ENCODE measurements around the gene SLC30A1. TPM values are rescaled to one million over a fixed set of nuclear protein-coding genes. Genes with fewer than 3 reads are reported as not detected.

Gene SLC30A1
- total and polyA plus RNA-seq, 2 of the 8 experiments (the other 6 are each of a cell fraction or from before 2014, with no cell fraction given), result 4.5 to 14.0 TPM

DNA sequence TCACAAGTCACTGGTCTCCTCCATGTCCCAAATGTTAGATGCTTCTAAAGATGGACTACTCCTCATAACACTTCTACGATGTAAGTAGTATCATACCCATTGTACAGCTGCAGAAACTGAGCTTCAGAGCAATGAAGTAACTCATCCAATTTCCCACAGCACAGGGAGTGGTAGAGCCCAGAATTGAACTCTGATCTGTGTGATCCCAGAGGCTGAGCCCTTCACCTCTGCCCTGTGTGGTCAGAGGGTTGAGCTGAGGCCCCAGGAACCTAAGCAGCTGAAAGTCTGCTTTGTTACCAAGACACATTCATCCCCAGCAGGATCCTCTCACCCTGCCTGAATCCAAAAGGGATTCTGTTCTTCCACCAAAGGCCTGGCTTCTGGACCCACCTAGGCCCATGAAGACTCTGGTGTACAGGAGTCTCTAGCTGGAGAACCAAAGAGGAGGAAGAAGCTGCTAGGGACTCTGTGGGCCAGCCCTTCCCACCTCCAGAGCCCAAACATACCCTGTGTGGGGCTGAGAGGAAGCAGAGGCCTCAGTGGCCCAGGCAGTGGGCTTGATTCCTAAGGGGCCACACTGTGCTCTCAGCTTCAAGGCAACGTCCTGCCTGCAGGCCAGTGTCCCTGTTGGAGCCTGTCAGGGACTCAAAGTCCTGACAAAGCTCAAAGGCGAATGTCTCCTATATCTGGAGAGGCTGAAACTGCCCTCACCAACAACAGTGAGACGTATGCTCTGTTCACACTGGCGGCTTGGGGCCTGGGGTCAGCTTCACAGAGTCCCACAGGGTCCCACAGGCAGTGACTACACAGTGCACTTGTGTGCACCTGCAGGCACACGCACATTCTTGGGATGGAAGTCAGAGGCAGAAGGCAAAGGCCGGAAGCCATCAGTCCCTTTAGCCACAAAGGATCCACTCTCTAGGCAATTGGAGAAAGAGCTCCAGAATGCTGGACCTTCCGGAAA lies 40.4 kb upstream of the SLC30A1 start:
- no peak overlapping the region for H3K56ac ChIP-seq (replicated peaks; ENCODE audit: insufficient read length, low read depth, low read length)
- TF ChIP-seq SIX5 (IDR thresholded peaks at IDR 0.05; ENCODE audit: low read depth, low read length), result no peak
- FAIRE-seq, result no peak

More for the DNA sequence above, 40.4 kb upstream of the SLC30A1 start:
- Histone ChIP-seq H4K8ac (ENCODE audit: extremely low read depth, insufficient read depth, low read length) (no peak overlapping the region; the same call in 1 of the 2 replicates), H3K36me3 (ENCODE audit: control insufficient read depth in 2 of 4, insufficient read depth in 4 of 4, low read length in 3 of 4) (no peaks in the 10 kb centered on the region), H2AK5ac (ENCODE audit: low read depth, low read length) (no peak overlapping the region), H3K9me3 (ENCODE audit: insufficient read depth in 2 of 2, low read depth in 1 of 2, low read length in 1 of 2) (no peaks in the 10 kb centered on the region), H2BK5ac (ENCODE audit: low read depth, low read length) (no peak overlapping the region), H4K20me1 (replicated peaks in 1 of 2; ENCODE audit: control insufficient read depth in 1 of 2, insufficient read depth in 2 of 2, low read length in 2 of 2) (no peaks in the 10 kb centered on the region), H3K23ac (ENCODE audit: insufficient read length) (no peak overlapping the region), H3K9ac (replicated peaks in 1 of 4; ENCODE audit: extremely low read depth in 1 of 4, low read depth in 3 of 4, low read length in 3 of 4) (no peak overlapping the region), H3K18ac (ENCODE audit: extremely low read depth, low read length) (no peak overlapping the region), H3K79me2 (ENCODE audit: control insufficient read depth in 1 of 2, insufficient read depth in 2 of 2, low read length in 2 of 2) (no peaks in the 10 kb centered on the region), H3K23me2 (ENCODE audit: low read depth, low read length) (peaks cover 4% of the 10 kb centered on the region; the same call in 1 of the 2 replicates), H4K5ac (ENCODE audit: insufficient read length, low read depth, low read length) (no peak overlapping the region), H3K4ac (replicated peaks; ENCODE audit: insufficient read length, low read depth, low read length) (no peak overlapping the region), H3K4me3 (ENCODE audit: extremely low read depth in 1 of 4, insufficient read depth in 2 of 4, low read depth in 3 of 4, low read length in 4 of 4) (no peak overlapping the region), H3K27me3 (replicated peaks in 1 of 4; ENCODE audit: control insufficient read depth in 3 of 4, extremely low read depth in 1 of 4, insufficient read depth in 3 of 4, low read length in 3 of 4) (no peaks in the 10 kb centered on the region), H2BK20ac (ENCODE audit: low read length) (no peak overlapping the region), H3K27ac (ENCODE audit: low read depth, low read length) (no peak overlapping the region; the same call in 1 of the 2 replicates), H2AFZ (ENCODE audit: low read length) (no peak overlapping the region), H2BK120ac (replicated peaks; ENCODE audit: low read depth, low read length) (no peak overlapping the region), H2BK15ac (ENCODE audit: low read length) (0 out of 2 replicates have a peak overlapping the region, but pooled peaks have one; percentile 16), H3K14ac (ENCODE audit: insufficient read length) (no peak overlapping the region), H2BK12ac (ENCODE audit: low read depth, low read length) (no peak overlapping the region), H4K91ac (replicated peaks; ENCODE audit: insufficient read length, low read length) (no peak overlapping the region), H3K79me1 (ENCODE audit: low read depth, low read length) (no peaks in the 10 kb centered on the region), H3K4me2 (ENCODE audit: insufficient read depth in 1 of 2, low read depth in 2 of 2, low read length in 2 of 2) (no peak overlapping the region), H3K4me1 (replicated peaks in 1 of 4; ENCODE audit: control insufficient read depth in 3 of 4, insufficient read depth in 4 of 4, low read length in 3 of 4) (no peaks in the 10 kb centered on the region; a peak in 1 of 7 replicates)
- POLR2A ChIA-PET (ENCODE audit: partially characterized antibody), result no interaction called here
- DNase-seq (ENCODE audit: low read depth in 1 of 2, low spot score in 2 of 2), result no peak
- CTCF ChIA-PET (ENCODE audit: partially characterized antibody), result interaction anchor here (0.5 to 2.0 kb wide), 7 partner anchors 9 to 1995 kb away, joined by 3 to 9 read pairs (median 3); no protein-coding TSS in a partner anchor
- 85% methylated on average over 8 of the region's 8 CpGs; no CpG with 5 or more reads in 1 of the 2 experiments for WGBS, 2 experiments (ENCODE audit: extremely low coverage in 1 of 2, insufficient coverage in 1 of 2, insufficient read length in 1 of 2, insufficient replicate concordance in 2 of 2, low coverage in 1 of 2, low lambda C conversion rate in 2 of 2, missing lambda C conversion rate in 1 of 2)
